A673 (cell line): Measurements from ENCODE around the gene CDK14.

Experiments
- EZH2 ChIP-seq: fragments of 200-600 bp; sonication (generic); IDR thresholded peaks from 2 replicates; pipeline ENCODE4 v1.6.1; 2017; ENCODE audit warnings: borderline replicate concordance, low read depth, mild to moderate bottlenecking, mixed read lengths, antibody characterized with exemption, low read length; ENCODE audit not compliant: poor library complexity, severe bottlenecking
- TF ChIP-seq, protein P1 (sequence below): fragments of 300-800, 200-600 bp; sonication (generic); conservative IDR thresholded peaks from 2 replicates; pipeline ENCODE4 v1.5.1; 2017; ENCODE audit warnings: low read depth, mild to moderate bottlenecking, antibody characterized with exemption, low read length, moderate library complexity, mixed read lengths

DNA sequence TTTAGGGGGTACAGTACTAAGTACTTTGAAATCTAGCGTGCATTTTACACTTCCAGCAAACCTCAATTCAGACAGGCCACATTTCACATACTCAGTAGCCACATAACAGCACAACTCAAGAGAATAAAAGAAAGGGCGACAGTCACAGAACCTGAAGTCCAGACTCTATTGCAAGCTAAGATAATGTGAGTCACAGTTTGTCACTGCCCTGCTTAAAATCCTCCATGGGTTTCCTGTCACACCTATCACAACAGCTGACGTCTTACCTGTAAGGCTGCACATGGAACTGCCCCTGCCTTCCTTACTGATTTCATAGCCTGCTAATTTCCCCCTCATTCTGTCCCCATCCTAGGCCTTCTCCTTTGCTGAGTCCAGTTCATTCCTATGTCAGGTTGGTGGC, 16.1 kb upstream of the CDK14 start:
- TF ChIP-seq, protein P1, sequence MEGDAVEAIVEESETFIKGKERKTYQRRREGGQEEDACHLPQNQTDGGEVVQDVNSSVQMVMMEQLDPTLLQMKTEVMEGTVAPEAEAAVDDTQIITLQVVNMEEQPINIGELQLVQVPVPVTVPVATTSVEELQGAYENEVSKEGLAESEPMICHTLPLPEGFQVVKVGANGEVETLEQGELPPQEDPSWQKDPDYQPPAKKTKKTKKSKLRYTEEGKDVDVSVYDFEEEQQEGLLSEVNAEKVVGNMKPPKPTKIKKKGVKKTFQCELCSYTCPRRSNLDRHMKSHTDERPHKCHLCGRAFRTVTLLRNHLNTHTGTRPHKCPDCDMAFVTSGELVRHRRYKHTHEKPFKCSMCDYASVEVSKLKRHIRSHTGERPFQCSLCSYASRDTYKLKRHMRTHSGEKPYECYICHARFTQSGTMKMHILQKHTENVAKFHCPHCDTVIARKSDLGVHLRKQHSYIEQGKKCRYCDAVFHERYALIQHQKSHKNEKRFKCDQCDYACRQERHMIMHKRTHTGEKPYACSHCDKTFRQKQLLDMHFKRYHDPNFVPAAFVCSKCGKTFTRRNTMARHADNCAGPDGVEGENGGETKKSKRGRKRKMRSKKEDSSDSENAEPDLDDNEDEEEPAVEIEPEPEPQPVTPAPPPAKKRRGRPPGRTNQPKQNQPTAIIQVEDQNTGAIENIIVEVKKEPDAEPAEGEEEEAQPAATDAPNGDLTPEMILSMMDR, result no peak
- no peak for TF ChIP-seq EZH2
